HTERT RPE-1 (cell line): ENCODE measurements around the gene PRKCE.

Experiments used
- in situ Hi-C: fragments of 300-500 bp; cut with MboI; formaldehyde crosslinking; loops from 4 replicates; pipeline ENCODE4 v1.14.3; 2020; ENCODE audit warnings: low sequenced_read_pairs

PRKCE gene

DNA sequence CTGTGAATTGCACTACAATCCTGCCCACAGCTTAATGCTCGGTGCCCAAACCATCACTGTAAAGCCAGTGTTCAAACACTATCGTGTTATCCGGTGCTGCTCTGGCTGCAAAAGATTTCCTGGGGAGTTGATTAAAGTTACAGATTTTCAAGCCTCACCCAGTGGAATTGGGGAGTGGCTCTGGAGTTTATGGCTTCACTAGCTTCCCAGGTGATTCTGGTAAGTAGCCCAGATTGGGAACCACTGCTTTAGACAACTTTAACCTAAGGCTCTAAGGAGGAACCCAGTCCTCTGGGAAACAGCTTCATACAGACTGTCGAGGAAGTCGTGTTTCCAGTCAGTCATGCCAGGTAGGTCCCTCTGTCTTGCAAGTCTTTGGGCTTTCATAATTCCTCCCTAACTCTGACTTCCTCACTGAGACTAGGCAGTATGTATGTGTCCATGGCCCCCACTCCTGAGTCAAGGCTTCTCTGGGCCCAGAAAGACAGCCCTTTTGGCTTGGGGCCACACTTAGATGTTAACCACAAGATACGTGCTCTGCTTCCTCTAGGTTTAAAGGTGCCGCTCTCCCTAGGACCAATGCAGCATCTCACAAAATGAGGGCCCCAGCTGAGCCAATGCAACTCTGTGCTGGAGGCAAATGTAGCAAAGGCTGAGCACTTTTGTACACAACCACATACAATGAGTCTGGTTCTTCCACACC, 299.7 kb downstream of the PRKCE start:
- in situ Hi-C loops = no loop called here

DNA sequence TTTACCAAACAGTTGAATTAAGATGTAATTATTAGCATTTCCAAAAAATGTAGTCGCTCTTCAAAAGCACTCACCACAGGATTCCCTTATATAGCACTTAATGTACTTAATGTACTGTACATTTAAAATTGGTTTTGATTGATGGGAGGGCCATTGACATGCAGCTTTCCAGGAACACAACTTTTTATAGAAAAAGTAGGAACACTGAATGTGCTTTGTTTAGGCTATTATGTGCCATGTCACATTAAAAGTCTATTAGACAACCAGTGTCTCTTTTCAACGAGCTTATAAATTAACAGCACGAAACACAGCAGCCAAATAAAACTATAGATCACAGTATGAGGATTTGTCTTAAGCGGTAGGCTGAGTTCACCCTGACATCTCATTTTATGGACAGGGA, 301.1 kb downstream of the PRKCE start:
- in situ Hi-C loops = no loop called here

DNA sequence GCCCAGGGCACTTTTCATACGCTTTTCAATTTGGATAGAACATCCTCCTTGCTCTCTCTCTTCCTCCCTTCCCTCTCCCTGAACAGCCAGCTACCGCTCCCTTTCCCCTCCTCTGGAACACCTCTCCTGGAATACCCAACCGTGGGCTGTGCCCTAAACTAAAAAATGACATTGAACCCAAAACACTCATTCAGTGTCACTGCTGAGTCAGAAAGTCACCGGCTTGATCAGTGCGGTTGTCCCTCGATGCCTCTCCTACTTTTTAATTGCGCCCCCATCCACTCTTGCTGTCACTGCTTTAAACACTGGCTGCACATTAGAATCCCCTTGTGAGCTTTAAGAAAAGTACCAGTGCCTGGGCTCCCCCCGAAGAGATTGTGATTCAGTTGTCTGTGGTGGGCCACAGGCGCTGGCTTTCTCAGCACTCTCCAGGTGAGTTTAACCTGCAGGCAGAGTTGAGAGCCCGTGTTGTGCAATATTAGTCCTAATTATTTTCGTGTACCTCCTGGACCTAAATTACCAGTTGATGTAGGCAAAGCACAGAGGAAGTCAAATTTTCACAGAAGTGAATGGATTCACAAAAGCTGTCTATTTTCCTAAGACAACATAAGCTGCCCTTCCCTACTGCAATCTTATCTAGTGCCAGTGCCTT, 302.0 kb downstream of the PRKCE start:
- in situ Hi-C loops = no loop called here

DNA sequence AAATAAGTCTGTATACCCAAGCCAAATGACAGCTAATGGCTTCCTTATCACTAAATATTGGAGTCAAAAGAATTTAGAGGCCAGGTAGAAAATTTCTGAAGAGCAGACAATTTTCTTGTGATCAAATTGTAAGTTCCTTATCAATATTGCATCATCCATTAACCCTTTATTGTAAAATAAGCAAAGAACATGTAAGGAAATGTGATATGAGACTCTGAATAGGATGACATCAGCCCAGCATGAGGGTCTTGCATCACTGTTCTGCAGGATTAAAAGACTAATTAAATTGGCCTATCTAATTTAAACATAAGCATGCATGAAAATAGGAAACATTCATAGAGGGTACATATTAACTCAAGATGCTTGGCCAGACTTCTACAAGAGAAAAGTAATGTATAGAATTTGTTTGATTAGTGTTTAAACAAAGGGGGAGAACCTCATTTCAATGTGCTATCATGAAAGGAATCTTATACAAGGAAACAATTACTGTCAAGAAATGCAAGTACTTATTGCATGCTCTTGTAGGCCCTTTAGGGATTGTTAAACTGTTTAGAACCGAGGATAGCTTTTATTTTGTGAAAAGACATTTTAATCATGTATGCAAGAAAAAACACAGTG, 302.9 kb downstream of the PRKCE start:
- in situ Hi-C loops = no loop called here

DNA sequence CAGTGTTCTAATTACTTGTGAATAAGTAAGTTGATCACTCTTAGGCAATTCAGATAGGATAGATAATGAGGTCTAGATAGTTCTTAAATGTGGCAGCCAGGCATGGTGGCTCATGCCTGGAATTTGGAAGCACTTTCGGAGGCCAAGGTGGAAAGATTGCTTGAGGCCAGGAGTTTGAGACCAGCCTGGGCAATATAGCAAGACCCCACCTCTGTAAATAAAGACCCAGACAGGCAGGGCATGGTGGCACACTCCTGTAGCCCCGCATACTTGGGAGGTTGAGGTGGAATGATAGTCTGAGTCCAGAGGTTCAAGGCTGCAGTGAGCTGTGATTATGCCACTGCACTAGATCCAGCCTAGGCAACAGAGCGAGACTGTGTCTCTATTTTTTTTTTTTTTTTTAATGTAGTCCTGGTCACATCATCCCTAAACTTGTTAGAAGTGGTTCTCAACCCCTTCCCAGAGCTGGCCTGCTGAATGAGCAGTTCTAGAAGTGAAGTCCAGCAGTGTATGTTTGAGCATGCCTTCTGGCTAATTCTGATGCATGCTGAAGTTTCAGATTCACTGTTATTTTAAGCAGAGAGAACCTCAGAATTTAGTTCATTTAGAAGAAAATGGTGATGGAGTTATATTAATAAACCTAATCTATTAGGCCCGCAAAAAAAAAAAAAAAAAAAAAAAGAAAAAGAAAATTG, 306.2 kb downstream of the PRKCE start:
- in situ Hi-C loops = no loop called here

DNA sequence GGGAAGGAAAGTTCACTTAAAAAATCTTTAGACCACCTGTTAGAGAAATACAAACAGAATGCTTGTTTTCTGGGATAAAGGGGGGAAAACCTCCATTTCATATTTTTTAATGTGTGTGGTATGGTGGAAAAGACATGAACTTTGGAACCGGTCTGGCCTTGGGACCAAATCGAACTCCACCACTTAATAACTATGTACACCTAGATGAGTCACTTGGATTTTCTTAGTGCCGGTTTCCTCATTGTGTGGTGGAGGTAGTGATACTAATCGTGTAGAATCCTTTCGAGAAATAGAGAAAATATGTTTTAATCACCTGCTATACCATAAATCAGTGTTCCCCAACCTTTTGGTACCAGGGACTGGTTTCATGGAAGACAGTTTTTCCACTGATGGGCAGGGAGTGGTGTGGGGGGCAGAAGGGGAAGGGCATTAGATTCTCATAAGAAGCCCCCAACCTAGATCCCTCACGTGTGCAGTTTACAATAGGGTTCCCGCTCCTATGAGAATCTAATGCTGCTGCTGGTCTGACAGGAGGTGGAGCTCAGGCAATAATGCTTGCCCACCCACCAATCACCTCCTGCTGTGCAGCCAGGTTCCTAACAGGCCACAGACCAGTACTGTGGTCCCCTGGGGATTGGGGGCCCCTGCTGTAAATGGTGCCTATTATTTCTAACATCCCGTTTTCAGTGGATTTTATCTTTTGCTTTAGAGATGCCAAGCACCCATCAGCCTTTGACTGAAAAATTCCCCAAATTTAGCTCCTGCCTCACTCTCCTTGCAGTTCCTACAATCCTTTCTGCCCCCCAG, 308.8 kb downstream of the PRKCE start:
- in situ Hi-C loops = no loop called here

DNA sequence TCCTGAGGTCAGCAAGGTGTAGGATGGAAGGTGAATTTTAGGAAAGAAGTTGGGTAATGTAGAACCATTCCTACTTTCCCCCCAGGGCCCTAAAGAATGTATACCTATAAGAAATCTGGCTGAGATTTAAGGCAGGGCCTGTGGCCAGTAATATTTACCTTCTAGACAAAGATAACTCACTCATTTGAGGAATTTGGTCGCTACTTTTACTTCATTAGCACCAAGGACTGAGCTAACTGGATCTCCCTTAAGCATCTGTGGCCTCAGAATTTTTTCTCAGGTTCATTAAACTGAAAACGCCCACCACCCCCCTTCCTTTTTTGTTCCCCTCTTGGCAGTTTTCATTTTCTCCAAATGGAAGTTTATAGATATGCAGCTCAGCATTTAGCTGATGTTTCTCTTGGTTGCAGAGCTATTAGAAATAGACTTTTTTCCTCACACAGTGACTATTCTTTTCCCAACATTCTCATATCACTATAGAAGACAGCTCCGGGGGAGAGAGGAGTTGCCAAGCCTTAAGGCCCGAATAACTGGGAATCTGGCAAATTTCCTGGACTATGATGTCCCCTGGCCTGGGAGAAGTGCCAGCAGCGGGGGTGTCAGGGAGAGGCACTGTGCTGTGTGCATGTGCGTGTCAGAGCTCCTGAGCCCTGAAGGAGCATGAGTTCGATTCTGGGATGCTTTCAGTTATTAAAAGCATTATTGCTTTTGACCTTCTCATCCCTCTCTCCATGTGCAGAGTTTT, 310.9 kb downstream of the PRKCE start:
- in situ Hi-C loops = no loop called here

DNA sequence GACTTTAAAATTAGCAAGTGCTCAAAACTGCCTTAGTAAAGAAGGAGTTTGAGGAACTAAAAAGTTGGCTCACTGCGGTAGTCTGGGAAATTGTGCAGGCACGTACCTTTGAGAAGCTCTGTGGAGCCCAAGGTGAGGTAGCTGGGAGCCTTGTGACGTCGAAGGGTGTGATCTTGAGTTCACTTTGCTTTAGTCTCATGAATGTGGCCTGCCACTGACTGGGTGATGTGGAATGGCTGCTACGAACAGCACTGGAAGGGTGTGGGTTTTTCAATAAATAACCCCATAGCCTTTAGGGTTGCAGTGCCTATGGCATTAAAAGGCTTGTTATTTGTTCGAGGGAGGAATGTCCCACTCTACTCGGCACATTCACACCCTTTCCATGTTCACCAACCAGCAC, 312.3 kb downstream of the PRKCE start:
- in situ Hi-C loops = no loop called here

DNA sequence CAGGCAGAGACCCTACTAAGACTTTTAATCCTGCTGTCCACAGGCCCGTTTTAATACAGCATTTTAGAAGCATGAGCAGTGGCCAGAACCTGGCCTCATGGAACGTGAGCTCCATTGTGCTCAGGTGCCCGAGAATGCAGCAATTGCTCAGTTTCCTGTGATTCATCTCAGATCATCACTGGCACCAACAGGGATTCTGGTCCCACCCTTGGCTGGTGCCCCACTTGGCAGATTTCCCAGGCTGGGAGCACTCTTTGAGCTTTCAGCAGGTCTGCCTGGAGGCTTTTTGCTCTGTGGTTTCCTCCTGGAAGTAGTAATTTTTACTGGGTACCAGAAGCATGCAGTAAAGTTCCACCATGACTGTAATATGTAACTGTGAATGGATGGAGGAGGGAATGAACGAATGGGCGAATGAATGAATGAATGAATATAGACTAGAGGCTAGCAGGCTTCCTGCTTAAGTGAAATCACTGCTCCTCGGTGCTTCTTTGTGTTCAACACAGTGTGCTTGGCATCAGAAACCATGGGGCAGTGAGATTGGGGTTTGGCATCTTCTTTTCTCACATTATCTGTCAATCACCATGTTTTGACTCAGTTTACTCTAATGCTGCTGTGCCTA, 312.9 kb downstream of the PRKCE start:
- in situ Hi-C loops = no loop called here

DNA sequence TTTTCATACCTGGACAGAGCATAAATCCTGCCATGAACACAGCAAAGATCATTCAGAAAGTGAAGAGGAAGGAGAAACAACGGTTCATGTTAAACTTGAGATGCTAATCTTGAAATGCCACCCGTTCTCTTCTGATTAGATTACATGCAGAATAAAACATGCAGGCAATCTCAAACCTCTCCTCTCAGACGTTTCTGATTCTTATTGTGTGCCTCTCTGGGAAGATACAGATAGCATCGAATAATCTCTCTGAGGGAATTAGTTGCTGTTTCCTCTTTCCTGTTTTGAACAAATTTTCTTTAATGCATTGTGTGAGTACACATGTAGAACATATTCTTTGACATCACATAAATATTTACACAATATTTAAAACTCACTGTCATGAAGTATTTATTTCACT, 313.4 kb downstream of the PRKCE start:
- in situ Hi-C loops = no loop called here

DNA sequence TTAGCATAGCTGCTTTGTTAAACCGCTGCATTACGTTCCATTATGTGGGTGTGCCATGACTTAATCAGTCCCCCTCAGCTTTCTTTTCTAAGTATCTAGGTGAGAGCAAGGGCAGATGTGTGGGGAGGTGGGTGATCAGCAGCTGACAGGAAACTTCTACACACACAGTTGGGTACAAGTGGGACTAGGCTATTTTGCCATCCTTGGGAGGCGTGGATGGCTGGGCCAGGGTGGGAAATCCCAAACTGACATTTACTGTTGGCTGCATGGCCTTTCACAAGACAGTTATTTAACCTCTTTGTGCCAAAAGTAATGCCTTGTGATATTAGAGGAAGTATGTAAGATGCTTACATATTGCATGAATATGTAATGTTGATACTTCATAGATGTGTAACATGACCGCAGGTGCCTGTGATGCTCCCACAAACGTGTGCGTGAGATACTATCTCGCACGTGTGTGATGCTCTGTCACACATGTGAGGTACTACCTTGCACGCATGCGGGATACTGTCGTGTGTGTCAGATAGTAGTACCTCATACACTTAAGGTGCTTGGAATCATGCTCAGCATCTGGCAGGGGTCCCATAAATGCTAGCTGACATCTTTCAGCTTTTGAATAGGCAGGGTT, 314.5 kb downstream of the PRKCE start:
- in situ Hi-C loops = no loop called here

DNA sequence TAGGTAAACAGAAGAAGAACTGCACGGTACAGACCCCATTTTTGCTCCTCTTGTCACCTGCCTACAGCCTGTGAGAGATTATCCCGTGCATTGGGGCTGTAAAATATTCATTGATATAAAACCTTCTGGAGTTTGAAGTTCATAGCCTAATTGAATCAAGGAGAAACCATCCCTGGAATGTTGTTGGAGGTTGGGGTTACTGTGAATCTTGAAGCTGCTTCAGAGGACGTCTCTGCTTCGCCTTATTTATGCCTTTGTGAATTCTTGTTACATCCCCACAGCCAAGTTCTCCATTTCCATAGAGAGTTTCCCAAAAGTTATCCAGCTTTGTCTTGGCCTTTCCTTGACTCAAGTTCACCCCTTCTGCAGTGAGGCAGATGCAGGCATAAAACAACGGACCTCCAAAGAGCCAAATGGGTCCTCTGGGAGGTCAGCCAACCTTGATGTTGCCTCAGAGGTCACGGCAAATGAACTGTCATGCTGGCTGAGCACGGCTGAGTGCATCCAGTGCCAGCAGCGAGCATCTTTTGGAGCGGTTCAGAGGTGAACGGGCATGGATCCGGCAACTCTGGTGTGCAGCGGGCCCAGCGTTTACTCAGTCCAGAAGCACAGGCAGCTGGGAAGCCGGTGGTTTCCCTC, 317.6 kb downstream of the PRKCE start:
- in situ Hi-C loops = no loop called here

DNA sequence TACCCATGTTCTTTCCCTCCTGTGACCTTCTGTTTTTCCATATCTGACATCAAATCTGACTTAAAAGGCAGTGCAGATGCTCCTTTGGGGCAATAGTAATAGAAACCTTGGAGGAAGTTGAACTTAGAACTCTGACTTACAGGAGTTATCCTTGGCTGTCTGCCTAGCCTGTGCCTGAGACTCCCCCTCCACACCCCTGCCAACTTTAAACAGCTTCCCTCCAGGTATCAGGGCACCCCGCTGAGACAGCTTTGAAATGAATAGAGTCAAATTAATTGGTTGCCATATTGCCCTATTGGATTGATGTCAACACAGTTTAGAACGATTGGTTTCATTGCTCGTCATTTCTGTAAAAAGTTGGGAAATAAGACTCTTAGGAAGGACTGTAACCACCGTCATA, 322.0 kb downstream of the PRKCE start:
- in situ Hi-C loops = no loop called here

DNA sequence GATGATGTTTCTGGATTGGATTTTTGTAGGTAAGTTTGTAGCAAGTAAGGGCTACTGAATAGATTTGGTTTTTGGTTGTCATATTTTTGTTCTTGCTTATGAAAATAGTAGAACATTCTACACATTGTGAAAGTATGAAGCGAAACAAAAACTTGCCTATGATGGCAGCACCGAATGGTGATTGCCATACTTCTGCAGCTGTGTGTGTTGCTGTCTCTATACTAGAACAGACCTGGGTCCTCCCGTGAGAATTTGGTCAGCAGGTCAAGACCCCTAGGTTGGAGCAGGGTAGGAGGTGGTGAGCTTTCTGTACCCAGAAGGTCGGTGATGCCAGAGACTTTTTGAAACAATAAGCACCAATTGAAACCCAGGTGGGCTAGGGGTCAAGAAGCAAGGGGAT, 322.6 kb downstream of the PRKCE start:
- in situ Hi-C loops = no loop called here

DNA sequence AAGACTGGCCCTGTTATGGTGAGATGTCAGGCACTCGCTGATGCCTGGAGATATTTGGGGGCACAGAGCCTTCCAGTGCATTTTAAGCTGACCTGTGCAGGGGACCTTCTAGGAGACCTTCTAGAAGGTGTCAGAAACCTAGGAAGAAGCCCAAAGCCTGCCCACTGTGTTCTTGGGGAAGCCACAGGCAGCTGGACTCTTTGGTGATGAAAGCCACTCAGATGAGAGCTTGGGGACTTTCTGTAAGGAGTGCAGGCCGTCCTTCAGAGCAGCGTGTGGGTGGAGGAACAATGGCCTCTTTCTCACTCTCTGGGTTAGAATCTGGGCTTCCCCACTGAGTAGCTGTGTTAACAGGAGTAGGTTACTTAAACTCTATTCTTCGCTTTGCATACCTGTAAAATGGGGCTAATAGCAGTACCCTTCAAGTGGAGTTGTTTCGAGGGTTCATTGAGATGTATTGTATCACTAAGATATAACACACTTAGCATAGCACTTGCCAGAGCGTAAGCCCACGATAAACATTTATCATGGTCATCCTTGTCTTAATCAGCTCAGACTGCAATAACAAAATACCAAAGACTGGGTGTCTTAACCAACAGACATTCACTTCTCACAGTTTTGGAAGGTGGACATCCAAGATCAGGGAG, 323.4 kb downstream of the PRKCE start:
- in situ Hi-C loops = no loop called here

DNA sequence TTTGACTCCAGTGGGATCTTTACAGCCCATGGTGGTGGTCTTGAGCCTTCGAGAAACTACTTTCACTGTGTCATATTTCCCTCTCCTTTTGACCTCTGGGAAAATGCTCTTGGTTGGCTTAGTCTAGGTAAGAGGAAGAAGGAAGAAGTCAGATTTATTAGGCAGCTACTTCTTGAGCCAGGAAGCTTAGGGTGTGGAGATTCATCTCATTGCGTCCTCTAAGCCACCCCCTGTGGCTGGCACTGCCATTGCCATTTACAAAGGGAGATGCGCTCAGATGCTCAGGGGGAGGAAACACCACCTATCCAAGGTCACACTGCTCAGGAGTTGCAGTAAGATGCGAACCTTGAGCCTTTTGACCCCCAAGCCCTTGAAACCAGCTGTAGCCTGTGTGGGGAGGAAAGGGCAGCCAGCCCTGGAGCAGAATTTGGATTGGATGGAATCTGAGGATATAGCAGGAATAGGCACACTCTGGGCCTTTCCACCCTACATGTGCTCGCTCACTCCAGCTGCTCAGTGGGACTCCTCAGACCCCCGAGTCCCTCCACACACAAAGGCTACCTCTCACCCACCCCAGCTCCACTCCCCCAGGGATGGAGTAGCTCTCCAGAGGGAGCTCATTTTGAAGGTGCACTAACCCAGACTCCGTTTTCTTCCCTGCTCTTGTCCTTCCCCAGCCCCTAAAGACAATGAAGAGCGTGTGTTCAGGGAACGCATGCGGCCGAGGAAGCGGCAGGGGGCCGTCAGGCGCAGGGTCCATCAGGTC, 324.5 kb downstream of the PRKCE start:
- in situ Hi-C loops = no loop called here

DNA sequence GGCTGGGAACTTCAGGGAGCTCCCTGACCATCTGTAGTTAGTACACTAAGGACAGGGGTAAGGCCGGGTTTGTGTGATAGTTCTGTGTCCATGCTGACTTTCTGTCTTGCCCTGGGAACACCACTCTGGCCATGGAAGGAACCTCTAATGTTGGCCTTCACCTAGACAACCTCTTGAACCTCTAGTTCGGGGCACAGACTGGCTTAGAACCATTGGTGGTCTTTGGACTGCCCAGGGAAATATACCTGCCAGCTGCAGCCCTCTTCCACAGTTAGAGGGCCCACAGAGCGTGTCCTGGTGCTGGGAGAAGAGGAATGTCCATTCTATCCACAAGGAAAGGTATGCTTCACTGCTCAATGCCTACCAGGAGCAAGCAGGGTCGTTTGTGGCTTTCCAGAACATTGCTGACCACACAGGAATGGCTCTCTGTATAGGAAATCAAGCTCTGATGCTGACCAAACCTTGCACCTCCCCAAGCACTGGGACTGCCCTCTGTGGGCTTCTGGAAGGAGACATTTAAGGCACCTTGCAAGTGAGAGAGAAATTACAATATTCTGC, 326.9 kb downstream of the PRKCE start:
- in situ Hi-C loops = no loop called here
